ENCODE data around the gene RAB15. TPM values are rescaled to one million over a fixed set of nuclear protein-coding genes. Genes with fewer than 3 reads are reported as not detected.

Gene RAB15
- polyA plus RNA-seq, 3 donors = 0.09 to 0.14 (median 0.09) TPM

- intact Hi-C loops (cut with micrococcal nuclease) = no loop called here
- peaks cover 4 to 37% of the 10 kb centered on the region in 2 donors for H3K36me3 ChIP-seq (replicated peaks in 1 of 2; ENCODE audit: control insufficient read depth in 1 of 2, insufficient read depth in 2 of 2, low read length in 2 of 2)
- no peak for DNase-seq
- peak overlapping the region in 1 of 2 donors; percentile 59 for H3K27ac ChIP-seq (ENCODE audit: low read depth in 1 of 2, low read length in 2 of 2)
- H3K27me3 Mint-ChIP-seq (ENCODE audit: low read depth in 3 of 3) = peaks cover 0 to 2% (median 0%) of the 10 kb centered on the region in 3 donors
- H3K36me3 Mint-ChIP-seq = peaks cover 30 to 33% of the 10 kb centered on the region in 2 donors
- H3K4me3 ChIP-seq (replicated peaks in 1 of 3; ENCODE audit: low read depth in 2 of 3, low read length in 3 of 3) = no peak overlapping the region
- no peak overlapping the region for H3K4me3 Mint-ChIP-seq
- WGBS (ENCODE audit: insufficient coverage) = 30% methylated on average over 4 of the region's 6 CpGs
- H4K20me1 ChIP-seq (ENCODE audit: insufficient read depth, low read length) = no peaks in the 10 kb centered on the region
- H3K4me1 Mint-ChIP-seq = peaks cover 24% of the 10 kb centered on the region
- H3K79me2 ChIP-seq (ENCODE audit: insufficient read depth, low read length) = peaks cover 63% of the 10 kb centered on the region
- peaks cover 12 to 19% of the 10 kb centered on the region in 2 donors for H3K4me1 ChIP-seq (ENCODE audit: control insufficient read depth in 1 of 2, insufficient read depth in 2 of 2, low read length in 2 of 2)
- no peaks in the 10 kb centered on the region for H3K9me3 ChIP-seq (replicated peaks in 1 of 2; ENCODE audit: control insufficient read depth in 1 of 2, insufficient read depth in 1 of 2, low read length in 2 of 2)
- peak overlapping the region in 2 of 7 donors; percentile 60 to 86 for H3K27ac Mint-ChIP-seq
- H3K9ac ChIP-seq (ENCODE audit: insufficient read depth, low read length, poor library complexity, severe bottlenecking) = no peak overlapping the region
- TF ChIP-seq, protein P1, sequence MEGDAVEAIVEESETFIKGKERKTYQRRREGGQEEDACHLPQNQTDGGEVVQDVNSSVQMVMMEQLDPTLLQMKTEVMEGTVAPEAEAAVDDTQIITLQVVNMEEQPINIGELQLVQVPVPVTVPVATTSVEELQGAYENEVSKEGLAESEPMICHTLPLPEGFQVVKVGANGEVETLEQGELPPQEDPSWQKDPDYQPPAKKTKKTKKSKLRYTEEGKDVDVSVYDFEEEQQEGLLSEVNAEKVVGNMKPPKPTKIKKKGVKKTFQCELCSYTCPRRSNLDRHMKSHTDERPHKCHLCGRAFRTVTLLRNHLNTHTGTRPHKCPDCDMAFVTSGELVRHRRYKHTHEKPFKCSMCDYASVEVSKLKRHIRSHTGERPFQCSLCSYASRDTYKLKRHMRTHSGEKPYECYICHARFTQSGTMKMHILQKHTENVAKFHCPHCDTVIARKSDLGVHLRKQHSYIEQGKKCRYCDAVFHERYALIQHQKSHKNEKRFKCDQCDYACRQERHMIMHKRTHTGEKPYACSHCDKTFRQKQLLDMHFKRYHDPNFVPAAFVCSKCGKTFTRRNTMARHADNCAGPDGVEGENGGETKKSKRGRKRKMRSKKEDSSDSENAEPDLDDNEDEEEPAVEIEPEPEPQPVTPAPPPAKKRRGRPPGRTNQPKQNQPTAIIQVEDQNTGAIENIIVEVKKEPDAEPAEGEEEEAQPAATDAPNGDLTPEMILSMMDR (IDR thresholded peaks at IDR 0.05) = no peak
- no peak overlapping the region for H3K4me2 ChIP-seq (replicated peaks; ENCODE audit: extremely low read depth, low read length, poor library complexity, severe bottlenecking)
- no peaks in the 10 kb centered on the region for H3K27me3 ChIP-seq (ENCODE audit: control insufficient read depth in 2 of 2, insufficient read depth in 2 of 2, low read length in 2 of 2)
- H3K9me3 Mint-ChIP-seq = no peaks in the 10 kb centered on the region
- peak overlapping the region; percentile 41 for H2AFZ ChIP-seq (ENCODE audit: insufficient read depth, low read depth, low read length, poor library complexity, severe bottlenecking)
Observed at GRCh38 chr14:65002586-65003210, 30.6 kb upstream of the RAB15 start.

GRCh38 chr14:65001723-65002122 is 29.6 kb upstream of the RAB15 start:
- Mint-ChIP-seq H3K9me3 (no peaks in the 10 kb centered on the region), H3K36me3 (peaks cover 30 to 37% of the 10 kb centered on the region in 2 donors), H3K27ac (no peak overlapping the region), H3K27me3 (ENCODE audit: low read depth in 3 of 3) (peaks cover 0 to 2% (median 0%) of the 10 kb centered on the region in 3 donors), H3K4me1 (peaks cover 31% of the 10 kb centered on the region), H3K4me3 (no peak overlapping the region)
- Histone ChIP-seq H3K4me2 (replicated peaks; ENCODE audit: extremely low read depth, low read length, poor library complexity, severe bottlenecking) (no peak overlapping the region), H4K20me1 (ENCODE audit: insufficient read depth, low read length) (no peaks in the 10 kb centered on the region), H3K9ac (ENCODE audit: insufficient read depth, low read length, poor library complexity, severe bottlenecking) (no peak overlapping the region), H3K4me3 (replicated peaks in 1 of 3; ENCODE audit: low read depth in 2 of 3, low read length in 3 of 3) (no peak overlapping the region), H3K4me1 (ENCODE audit: control insufficient read depth in 1 of 2, insufficient read depth in 2 of 2, low read length in 2 of 2) (peaks cover 12 to 19% of the 10 kb centered on the region in 2 donors), H3K27ac (ENCODE audit: low read depth in 1 of 2, low read length in 2 of 2) (no peak overlapping the region), H3K36me3 (replicated peaks in 1 of 2; ENCODE audit: control insufficient read depth in 1 of 2, insufficient read depth in 2 of 2, low read length in 2 of 2) (peaks cover 4 to 28% of the 10 kb centered on the region in 2 donors), H2AFZ (ENCODE audit: insufficient read depth, low read depth, low read length, poor library complexity, severe bottlenecking) (no peak overlapping the region), H3K79me2 (ENCODE audit: insufficient read depth, low read length) (peaks cover 73% of the 10 kb centered on the region), H3K9me3 (replicated peaks in 1 of 2; ENCODE audit: control insufficient read depth in 1 of 2, insufficient read depth in 1 of 2, low read length in 2 of 2) (no peaks in the 10 kb centered on the region), H3K27me3 (ENCODE audit: control insufficient read depth in 2 of 2, insufficient read depth in 2 of 2, low read length in 2 of 2) (no peaks in the 10 kb centered on the region)
- 100% methylated on average over 1 of the region's 6 CpGs for WGBS (ENCODE audit: insufficient coverage)
- intact Hi-C loops (cut with micrococcal nuclease) = no loop called here
- TF ChIP-seq, protein P1 (IDR thresholded peaks at IDR 0.05) = no peak
- DNase-seq = no peak
